COLO668 (cell line): ENCODE results near the gene KCNK2.

Source experiments
- DNase-seq: peaks from one replicate; lab custom pipeline; 2025; ENCODE audit not compliant: unreplicated experiment; lab: John Stamatoyannopoulos, UW

KCNK2 gene

DNA sequence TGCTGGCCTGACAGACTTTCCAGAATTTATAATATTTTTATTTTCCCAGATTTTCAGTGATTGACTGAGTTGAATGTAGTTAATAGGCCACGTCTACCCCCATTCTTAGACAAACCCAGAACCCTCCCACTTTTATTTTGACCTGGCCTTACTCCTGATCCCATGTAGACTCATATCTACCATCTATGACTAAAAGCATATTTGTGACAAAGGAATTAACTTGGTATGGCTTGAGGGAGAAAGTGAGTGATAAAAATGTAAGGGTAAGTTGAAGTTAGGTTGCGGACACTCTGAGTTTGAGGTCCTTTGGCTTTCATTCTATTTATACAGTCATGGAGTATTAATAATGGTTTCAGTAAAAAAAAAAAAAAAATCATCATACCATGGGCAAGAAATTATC is 168.4 kb downstream of the KCNK2 start:
- DNase-seq: no peak

DNA sequence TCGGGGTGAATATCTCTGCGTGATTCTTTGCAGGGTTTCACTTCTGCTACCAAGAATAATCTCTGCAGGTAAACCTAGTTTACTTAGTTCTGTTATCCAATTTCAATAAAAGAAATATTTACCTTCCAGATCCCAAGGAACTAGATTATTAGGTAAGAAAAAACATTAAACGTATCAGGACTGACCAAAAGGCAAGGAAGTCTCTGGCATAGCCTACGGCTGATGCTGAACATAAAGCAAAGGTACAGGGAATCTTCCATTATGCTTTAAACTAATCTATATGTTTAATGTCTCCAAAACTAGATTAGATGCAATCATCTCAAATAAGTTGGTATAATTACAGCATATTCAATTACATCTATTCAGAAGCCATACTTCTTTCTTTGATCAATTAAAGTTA is 168.9 kb downstream of the KCNK2 start:
- DNase-seq: no peak

DNA sequence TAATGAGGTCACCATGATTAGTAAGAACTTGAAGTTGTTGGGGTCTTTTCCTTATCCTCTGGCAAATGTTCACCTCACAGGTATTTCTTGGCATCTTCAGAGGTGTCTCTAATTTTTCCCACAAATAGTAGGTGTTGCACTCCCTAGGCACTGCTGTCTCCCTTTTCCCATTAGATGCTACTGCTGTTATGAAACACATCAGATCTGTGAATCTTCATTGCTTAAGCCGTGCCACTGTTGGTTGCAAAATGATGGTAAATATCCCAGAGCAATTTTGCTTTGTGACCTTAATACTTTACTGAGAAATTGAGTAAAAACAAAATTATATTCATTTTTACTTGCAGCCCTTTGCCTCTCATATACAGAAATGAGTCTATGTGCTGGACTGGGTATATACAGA is 169.6 kb downstream of the KCNK2 start:
- no peak for DNase-seq

DNA sequence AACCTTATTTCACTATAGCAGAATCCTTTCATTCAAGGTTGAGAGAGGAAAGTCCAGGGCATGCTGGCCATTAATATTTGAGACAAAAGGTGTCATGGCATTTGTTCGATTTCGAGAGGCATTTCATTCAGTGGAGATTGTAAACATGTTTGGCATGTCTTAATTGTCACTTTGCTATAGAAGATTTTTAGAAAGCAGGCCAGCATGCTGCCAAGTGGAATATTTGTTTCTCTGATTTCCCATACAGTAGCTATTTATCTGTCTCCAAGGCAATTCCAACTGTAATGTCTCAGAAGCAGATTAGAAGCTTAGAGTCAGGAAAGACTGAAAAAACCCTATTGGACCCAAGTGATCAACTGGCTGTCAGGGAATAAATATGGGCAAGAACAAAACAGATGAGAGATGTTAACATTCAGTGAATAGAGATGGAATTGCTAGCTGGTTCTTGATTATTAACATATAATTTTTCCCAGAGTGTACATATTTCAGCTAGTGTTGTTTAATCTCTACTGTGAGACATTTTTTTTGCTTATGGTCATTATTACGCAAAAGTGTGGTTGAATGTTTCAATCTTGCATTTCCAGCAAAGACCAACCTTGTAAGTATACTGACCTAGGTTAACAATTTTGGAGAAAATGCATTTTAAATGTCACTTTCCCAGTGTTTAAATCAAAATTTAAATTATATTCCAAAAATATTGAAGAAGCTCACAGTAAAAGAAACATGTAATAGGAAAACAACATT is 174.6 kb downstream of the KCNK2 start:
- DNase-seq: no peak

DNA sequence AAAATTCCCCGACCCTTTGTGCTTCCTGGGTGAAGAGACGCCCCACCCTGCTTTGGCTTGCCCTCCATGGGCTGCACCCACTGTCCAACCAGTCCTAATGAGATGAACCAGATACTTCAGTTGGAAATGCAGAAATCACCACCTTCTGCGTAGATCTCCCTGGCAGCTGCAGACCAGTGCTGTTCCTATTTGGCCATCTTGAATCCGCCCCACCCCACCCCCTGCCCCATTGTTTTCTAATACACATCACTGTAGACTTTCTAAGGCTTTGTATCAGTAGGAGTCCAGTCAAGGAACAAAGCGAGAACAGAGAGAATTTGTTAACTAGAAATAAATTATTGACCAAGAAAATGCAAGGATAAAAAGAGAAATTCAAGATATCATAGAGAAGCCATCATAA is 178.2 kb downstream of the KCNK2 start:
- DNase-seq: no peak

DNA sequence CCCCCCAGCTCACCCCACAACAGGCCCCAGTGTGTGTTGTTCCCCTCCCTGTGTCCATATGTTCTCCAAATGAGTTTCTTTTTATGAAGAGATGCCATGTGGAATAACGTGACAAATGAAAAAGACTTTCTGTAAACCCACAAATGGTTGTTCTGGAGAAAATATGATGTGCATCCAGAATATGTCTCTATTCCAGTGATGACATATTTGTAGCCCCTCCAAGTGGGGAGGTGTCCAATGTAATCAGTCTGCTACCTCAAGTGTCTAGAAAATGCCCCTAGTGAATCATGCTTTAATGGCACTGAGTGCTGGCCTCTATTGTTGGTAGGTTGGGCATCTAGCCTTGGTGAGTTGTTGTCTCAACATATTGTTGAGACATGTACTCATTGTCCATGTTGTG is 179.6 kb downstream of the KCNK2 start:
- DNase-seq: no peak

DNA sequence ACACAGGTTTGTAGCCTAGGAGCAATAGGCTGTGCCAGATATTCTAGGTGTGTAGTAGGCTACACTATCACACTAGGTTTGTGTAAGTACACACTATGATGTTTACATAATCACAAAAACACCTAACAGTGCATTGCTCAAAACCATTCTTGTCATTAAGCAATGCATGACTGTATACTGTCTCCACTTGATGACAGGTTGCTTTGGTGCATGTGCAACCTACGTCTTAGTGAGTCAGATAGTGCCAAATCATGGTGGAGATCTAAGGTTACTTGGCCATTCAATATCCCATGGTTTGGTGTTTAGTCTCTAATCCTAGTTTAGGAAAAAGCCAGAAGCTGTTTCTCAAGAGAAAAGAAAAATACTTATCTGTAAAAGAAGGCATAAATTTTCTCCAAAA is 181.1 kb downstream of the KCNK2 start:
- no peak for DNase-seq

DNA sequence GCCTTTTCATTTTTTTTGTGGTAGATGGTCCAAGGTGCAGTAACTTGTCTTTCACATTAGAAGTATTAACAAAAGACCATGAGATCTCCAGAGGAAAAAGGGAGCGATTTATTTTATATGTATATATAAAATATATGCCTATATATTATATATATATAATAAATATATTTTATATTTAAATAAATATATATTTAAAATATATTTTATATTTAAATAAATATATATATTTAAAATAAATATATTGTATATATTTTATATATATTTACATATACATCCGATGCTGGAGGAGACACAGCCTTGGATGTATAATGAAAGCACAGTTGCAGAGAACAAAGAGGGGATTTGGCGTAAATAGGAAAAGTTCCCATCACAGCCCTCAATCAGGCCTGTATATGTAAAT is 182.1 kb downstream of the KCNK2 start:
- no peak for DNase-seq

DNA sequence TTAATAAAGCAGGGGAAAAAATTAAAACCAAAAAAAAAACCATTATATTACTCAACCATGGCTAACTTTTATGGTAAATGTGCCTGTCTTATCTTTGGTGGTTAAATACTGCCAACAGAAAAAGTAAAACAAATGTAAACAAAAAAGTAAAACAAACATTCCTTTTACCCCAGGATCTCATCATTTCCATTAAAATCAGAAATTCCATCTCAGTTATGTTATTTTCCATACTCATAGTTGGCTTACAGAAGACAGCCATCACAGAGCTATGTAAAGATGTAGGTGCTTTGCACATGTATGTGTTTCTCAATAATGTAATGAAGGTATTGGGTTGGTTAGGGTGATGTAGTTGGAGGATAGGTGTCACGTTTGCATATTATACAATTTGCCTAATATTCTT is 185.0 kb downstream of the KCNK2 start:
- no peak for DNase-seq

DNA sequence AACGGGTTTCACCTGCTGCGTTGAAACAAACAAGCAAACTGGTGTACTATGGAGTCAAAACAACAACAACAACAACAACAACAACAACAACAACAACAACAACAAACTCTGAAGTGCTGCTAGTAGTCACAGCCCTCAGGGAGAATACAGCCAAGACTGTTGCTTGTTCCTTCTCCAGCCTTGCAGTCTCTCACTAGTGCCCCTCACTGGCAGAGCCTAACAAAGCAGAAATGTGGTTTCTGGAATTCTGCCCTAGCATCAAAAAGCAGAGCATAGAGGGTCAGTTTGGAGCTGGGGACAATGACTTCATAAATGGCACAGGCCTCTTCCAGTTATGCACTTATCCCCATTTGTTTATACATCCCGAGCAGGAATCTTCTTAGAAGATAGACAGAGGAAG is 187.4 kb downstream of the KCNK2 start:
- DNase-seq: no peak

DNA sequence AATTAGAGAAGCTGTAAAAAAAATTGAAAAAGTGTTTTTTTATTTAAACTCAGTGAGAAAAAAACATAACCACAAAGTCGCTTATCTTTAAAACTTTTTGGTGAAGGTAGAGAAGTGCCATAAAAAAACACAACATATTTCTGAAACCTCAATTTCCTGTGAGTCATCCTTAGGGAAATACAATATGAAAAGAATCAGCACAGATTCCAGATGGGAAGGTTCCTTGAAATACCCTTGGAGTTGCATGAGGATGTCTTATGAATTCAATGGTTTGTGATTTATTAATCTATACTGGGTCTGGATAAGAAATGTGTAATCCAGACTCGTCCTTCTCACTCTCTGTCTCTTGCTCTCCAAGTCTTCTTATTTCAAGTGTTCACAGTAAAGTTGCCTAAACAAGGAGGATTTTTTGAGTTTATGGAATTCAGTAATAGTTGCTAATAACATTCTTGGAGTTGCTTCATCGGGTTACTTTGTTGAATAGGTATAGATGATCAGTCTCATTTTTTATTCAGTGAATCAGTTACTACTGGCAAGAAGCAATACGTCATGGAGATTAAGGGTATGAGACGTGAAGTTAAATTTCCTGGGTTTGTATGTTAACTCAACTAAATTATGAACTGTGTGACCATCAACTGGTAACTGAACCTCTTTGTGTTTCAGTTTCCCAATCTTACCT is 191.4 kb downstream of the KCNK2 start:
- DNase-seq: no peak

DNA sequence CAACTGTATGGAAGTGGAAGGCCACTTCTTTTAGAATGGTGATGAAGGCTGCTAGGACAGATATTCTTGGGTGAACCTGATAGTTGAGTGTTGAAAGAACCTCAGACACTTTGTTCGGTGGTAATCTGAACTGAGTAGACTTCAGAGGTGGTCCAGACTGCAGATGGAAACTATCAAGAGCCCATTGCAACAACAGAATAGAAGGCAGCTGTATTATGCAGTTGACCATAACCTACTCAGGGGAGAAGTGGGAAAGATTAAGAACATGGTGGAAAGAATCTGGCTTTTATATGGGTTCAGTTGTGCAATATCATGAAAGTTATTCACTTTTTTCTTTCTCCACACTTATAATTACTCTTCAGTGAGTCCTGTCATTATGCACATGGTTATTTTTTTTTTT is 194.0 kb downstream of the KCNK2 start:
- DNase-seq: no peak

DNA sequence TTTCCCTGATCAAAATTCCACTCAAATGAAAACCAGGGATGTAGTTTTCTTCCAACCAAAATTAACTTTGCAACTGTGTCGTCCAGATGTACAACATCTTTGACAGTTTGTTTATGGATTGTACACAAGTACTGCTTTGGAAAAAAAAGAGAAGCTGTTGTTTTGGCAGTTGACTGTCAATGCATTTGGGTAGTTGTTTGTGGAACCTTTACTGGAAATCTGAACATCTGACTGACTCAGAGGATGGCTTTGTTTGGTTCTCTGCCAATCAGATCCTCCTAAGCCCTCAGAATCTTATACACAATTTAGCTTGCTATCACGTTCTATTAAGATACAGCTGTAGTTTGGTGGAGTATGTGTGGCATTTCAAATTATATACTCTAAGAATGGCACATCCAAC is 195.0 kb downstream of the KCNK2 start:
- DNase-seq: no peak

DNA sequence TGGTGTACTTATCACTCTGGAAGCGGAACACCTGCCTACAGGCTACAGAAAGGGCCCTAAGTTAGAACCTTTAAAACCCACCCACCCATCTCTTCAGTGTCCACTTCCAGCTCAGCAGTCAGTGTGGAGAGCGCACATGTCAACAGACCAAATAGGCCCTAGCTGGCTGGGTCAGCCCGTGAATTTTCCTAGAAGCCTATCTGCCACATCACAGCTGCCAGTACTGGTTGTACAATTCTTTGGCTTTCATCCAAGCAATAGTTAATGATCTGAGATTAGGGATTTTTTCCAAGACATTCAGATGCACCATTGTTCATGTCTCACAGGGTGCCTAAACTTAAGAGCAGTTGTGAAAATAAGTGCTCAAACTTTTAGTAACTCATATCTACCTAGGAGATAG is 197.1 kb downstream of the KCNK2 start:
- DNase-seq: no peak

DNA sequence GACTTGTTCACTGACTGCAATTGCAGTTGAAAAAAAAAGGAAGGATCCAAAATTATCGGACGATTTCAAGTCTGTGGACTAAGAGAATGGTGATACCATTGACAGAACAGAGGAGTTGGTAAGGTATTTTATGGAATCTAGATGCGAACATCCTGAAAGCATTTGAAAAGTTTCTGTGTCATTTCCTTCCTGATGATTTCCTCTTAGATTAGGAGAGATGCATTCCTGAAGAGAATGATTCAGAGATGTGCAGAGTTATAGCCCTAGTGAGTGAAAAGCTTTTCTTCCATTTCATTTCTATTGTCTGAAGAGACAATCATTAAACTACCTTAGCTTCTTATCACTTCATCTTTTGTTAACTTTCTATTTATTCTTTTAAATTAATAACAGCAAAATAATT is 200.0 kb downstream of the KCNK2 start:
- DNase-seq: no peak

DNA sequence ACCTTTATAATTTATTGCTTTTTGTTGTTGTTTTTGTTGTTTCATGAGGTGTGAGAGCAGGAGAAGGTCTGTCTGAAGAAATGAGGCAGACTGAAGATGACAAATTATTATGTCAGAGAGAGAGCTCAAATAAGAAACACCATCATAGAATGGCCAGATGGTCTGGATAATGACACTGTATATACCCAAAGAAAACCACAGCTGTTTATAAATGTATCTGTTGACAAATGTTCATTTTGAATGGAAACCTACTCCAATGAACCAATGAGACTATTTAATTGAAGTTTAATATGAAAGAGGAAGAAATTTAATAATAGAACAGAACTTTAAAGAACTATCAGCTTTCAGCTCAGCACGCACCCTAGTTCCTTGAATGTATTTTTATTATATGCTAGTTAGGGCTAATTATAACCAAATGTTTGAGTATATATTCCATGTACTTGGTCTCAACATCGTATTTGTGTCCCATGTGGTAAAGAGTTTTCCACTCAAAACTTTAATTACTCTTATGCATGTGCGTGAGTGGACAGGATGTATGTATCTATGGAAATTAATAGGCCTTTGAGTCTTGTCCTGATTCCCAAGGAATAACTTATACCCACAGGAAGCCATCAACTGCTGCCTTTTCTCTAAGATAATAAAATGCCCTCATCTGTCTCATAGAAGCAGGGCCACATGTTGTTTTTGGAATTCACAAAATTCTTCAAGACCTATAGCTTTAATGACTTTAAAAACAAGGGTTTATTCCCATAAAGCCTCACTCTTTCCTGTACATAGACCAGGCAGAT is 202.7 kb downstream of the KCNK2 start:
- DNase-seq: no peak
